SK-N-SH (cell line): ENCODE measurements around the gene MLXIP. TPM values are rescaled to one million over a fixed set of nuclear protein-coding genes. Genes with fewer than 3 reads are reported as not detected.

ENCODE experiments used
- CTCF ChIA-PET: fragments of 300-600, 350-600 bp; formaldehyde crosslinking; extraction: SDS; loops from one replicate; lab custom pipeline; 2021; lab: Yijun Ruan, JAX
- POLR2A ChIA-PET: fragments of 350-600 bp; sonication (Branson Sonifier 250); formaldehyde crosslinking; extraction: SDS; loops from one replicate; lab custom pipeline; 2020; ENCODE audit warnings: antibody characterized with exemption, inconsistent platforms; lab: Yijun Ruan, JAX
- DNase-seq: peaks from one replicate; pipeline ENCODE4 v3.0.0; 2012
- H2AFZ ChIP-seq: fragments of 200-600 bp; sonication (generic); 2 replicates; pipeline ENCODE4 v1.8.1; 2016; ENCODE audit warnings: antibody characterized with exemption, mild to moderate bottlenecking, low read depth
- H3F3A ChIP-seq: fragments of 200-600 bp; sonication (generic); replicated peaks from 2 replicates; pipeline ENCODE3; 2016; ENCODE audit warnings: antibody characterized with exemption, mild to moderate bottlenecking; ENCODE audit not compliant: insufficient read depth
- H3K27ac ChIP-seq, 2 experiments: fragments of 200-500 bp in 1 of 2; fragments of 200-600 bp in 1 of 2; sonication (Bioruptor generic) in 1 of 2; sonication (generic), shearing (Covaris generic) in 1 of 2; 2 replicates each; pipeline versions ENCODE4 v1.5.1 to v1.6.1; 2014 to 2016; ENCODE audit warnings: low read depth in 2 of 2, inconsistent platforms in 1 of 2, low read length in 1 of 2, mild to moderate bottlenecking in 1 of 2, mixed read lengths in 1 of 2
- H3K27me3 ChIP-seq: fragments of 200-600 bp; sonication (generic), shearing (Covaris generic); 2 replicates; pipeline ENCODE4 v1.6.1; 2016; ENCODE audit warnings: mixed run types; ENCODE audit not compliant: insufficient read depth
- H3K36me3 ChIP-seq, 2 experiments: fragments of 200-500 bp in 1 of 2; fragments of 200-600 bp in 1 of 2; sonication (Bioruptor generic) in 1 of 2; sonication (generic) in 1 of 2; replicated peaks in 1 of 2; 2 replicates each; pipeline versions ENCODE3 to v1.5.1; 2014 to 2016; ENCODE audit warnings: low read length in 1 of 2, mild to moderate bottlenecking in 1 of 2; ENCODE audit not compliant: insufficient read depth in 2 of 2, control insufficient read depth in 1 of 2
- H3K4me1 ChIP-seq, 2 experiments: fragments of 200-500 bp in 1 of 2; fragments of 200-600 bp in 1 of 2; sonication (Bioruptor generic) in 1 of 2; sonication (generic), shearing (Covaris generic) in 1 of 2; 2 replicates each; pipeline versions ENCODE4 v1.5.1 to v1.6.1; 2014 to 2016; ENCODE audit warnings: low read depth in 1 of 2, low read length in 1 of 2, mixed run types in 1 of 2; ENCODE audit not compliant: insufficient read depth in 2 of 2, control insufficient read depth in 1 of 2
- H3K4me2 ChIP-seq: fragments of 200-600 bp; sonication (generic), shearing (Covaris generic); 2 replicates; pipeline ENCODE4 v1.6.1; 2017; ENCODE audit warnings: mixed run types
- H3K4me3 ChIP-seq, 2 experiments: fragments of 200-500 bp in 1 of 2; fragments of 200-600 bp in 1 of 2; sonication (Bioruptor generic) in 1 of 2; sonication (generic), shearing (Covaris generic) in 1 of 2; 2 replicates each; pipeline versions ENCODE4 v1.5.1 to v1.8.1; 2014 to 2016; ENCODE audit warnings: low read depth in 2 of 2, inconsistent platforms in 1 of 2, low read length in 1 of 2, mild to moderate bottlenecking in 1 of 2, mixed read lengths in 1 of 2, moderate library complexity in 1 of 2
- H3K79me2 ChIP-seq: fragments of 200-600 bp; sonication (generic); 2 replicates; pipeline ENCODE4 v1.8.1; 2017; ENCODE audit warnings: mild to moderate bottlenecking; ENCODE audit not compliant: insufficient read depth
- H3K9ac ChIP-seq: fragments of 200-600 bp; sonication (generic); 2 replicates; pipeline ENCODE4 v1.6.1; 2017; ENCODE audit warnings: mixed run types
- H3K9me2 ChIP-seq: fragments of 200-600 bp; sonication (generic); 2 replicates; pipeline ENCODE4 v1.6.1; 2017; ENCODE audit warnings: mixed run types
- H3K9me3 ChIP-seq: fragments of 200-600 bp; sonication (generic); 2 replicates; pipeline ENCODE4 v1.6.1; 2017; ENCODE audit warnings: mixed run types, mild to moderate bottlenecking, moderate library complexity
- H4K20me1 ChIP-seq: fragments of 200-600 bp; sonication (generic); 2 replicates; pipeline ENCODE4 v1.6.1; 2017; ENCODE audit warnings: mild to moderate bottlenecking, mixed run types; ENCODE audit not compliant: insufficient read depth
- CHD2 ChIP-seq: fragments of 150-350 bp; IDR thresholded peaks from 2 replicates; pipeline ENCODE4 v1.6.1; 2018; ENCODE audit warnings: low read length; ENCODE audit not compliant: partially characterized antibody
- ELF1 ChIP-seq: IDR thresholded peaks from 2 replicates; pipeline ENCODE4 v1.4.0; 2012
- EZH2phosphoT487 ChIP-seq: fragments of 200-600 bp; sonication (generic); IDR thresholded peaks from 2 replicates; pipeline ENCODE4 v1.6.1; 2017; ENCODE audit warnings: low read depth, mixed run types, mild to moderate bottlenecking, antibody characterized with exemption, moderate library complexity, borderline replicate concordance
- FOXM1 ChIP-seq: IDR thresholded peaks from 2 replicates; pipeline ENCODE4 v1.4.0; 2012; ENCODE audit warnings: low read depth, mild to moderate bottlenecking
- GABPA ChIP-seq: IDR thresholded peaks from 2 replicates; pipeline ENCODE4 v1.4.0; 2012; ENCODE audit warnings: low read depth, mild to moderate bottlenecking
- GATA2 ChIP-seq: sonication (generic); formaldehyde crosslinking; IDR thresholded peaks from 2 replicates; pipeline ENCODE4 v1.5.0; 2020; ENCODE audit warnings: mild to moderate bottlenecking, missing genetic modification reagents
- IRF3 ChIP-seq: fragments of 150-350 bp; IDR thresholded peaks from 2 replicates; pipeline ENCODE4 v1.6.1; 2016; ENCODE audit warnings: mild to moderate bottlenecking, low read depth, low read length
- MXI1 ChIP-seq: IDR thresholded peaks from 2 replicates; pipeline ENCODE4 v1.6.1; 2012; ENCODE audit warnings: mild to moderate bottlenecking, low read depth, low read length, improper control_type of control experiment
- NRF1 ChIP-seq: IDR thresholded peaks from 2 replicates; pipeline ENCODE4 v1.6.1; 2012; ENCODE audit warnings: low read depth, mild to moderate bottlenecking, low read length
- POLR2AphosphoS5 ChIP-seq: IDR thresholded peaks from 2 replicates; pipeline ENCODE4 v1.6.1; 2012; ENCODE audit warnings: low read depth, low read length
- RAD21 ChIP-seq: IDR thresholded peaks from 2 replicates; pipeline ENCODE4 v1.6.1; 2012; ENCODE audit warnings: mild to moderate bottlenecking, low read length
- RCOR1 ChIP-seq: fragments of 150-350 bp; IDR thresholded peaks from 2 replicates; pipeline ENCODE4 v1.6.1; 2017; ENCODE audit warnings: antibody characterized with exemption, low read length
- RFX5 ChIP-seq: IDR thresholded peaks from 2 replicates; pipeline ENCODE4 v1.6.1; 2012; ENCODE audit warnings: mild to moderate bottlenecking, improper control_type of control experiment, low read length
- SIN3A ChIP-seq: IDR thresholded peaks from 2 replicates; pipeline ENCODE4 v1.6.1; 2012; ENCODE audit warnings: low read depth, mild to moderate bottlenecking, low read length, moderate library complexity, borderline replicate concordance
- SMC3 ChIP-seq: IDR thresholded peaks from 2 replicates; pipeline ENCODE4 v1.6.1; 2012; ENCODE audit warnings: low read depth, low read length, improper control_type of control experiment
- TCF12 ChIP-seq: IDR thresholded peaks from 2 replicates; pipeline ENCODE4 v1.4.0; 2012
- USF1 ChIP-seq: IDR thresholded peaks from 2 replicates; pipeline ENCODE4 v1.4.0; 2012; ENCODE audit warnings: low read depth, borderline replicate concordance
- USF2 ChIP-seq: fragments of 150-350 bp; IDR thresholded peaks from 2 replicates; pipeline ENCODE4 v1.6.1; 2017; ENCODE audit warnings: antibody characterized with exemption, low read length, low read depth, borderline replicate concordance
- WGBS: methylation state at CpG from one replicate; pipeline ENCODE4 v1.1.6; 2017; ENCODE audit warnings: low lambda C conversion rate; 5-methylcytosine and 5-hydroxymethylcytosine counted together
- polyA plus RNA-seq, 3 experiments: library from polyadenylated mRNA; depleted of rRNA; stranded (reverse); fragments of >200 nt; gene quantifications; 2 replicates each; pipeline ENCODE4 v1.2.3, GENCODE V29; 2012
- TF ChIP-seq, protein P1 (sequence below): IDR thresholded peaks from 2 replicates; pipeline ENCODE4; 2012

Gene MLXIP
- polyA plus RNA-seq, 1 of the 3 experiments (the other 2 are of a cell fraction): 11.0 TPM

GRCh38 chr12:122185079-122185478 lies 106.5 kb downstream of the MLXIP start:
- H3K27ac ChIP-seq: no peak overlapping the region
- ChIA-PET POLR2A (no interaction called here), CTCF (interaction anchor here (1.4 to 2.0 kb wide), 2 partner anchors 61 to 171 kb away, joined by 4 to 5 read pairs; no protein-coding TSS in a partner anchor)

DNA sequence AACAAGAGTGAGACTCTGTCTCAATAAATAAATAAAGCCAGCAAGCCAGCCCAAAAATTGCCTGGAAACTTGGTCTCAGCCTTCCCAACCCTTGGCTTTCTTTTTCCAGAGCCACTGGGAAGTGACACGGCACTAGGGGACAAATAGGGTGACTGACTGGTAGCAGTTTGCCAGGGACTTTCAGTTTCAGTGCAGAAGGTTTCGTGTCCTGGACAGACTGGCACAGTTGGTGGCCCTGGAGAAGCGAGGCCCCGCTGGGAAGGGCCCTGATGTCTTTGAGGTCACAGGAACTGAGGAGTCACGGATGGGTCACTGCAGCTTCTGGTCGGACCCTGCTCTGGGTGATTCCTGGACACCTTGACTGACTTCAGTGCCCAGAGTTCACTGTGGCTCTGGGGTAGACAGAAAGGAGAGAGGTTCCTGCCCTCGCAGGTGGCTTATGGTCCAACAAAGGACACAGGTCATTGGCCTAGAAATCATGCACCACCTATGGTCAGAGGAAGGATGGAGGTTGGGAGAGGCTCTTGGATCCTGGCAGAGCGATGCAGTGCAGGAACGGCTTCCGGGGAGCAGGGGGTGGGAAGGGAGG lies 107.0 kb downstream of the MLXIP start:
- no peak overlapping the region for H3K27ac ChIP-seq
- POLR2A ChIA-PET: no interaction called here
- no peaks in the 10 kb centered on the region; a peak in 1 of 4 replicates for H3K4me1 ChIP-seq
- CTCF ChIA-PET: interaction anchor here (2.0 kb wide), 1 partner anchor 171 kb away, joined by 5 read pairs; no protein-coding TSS in a partner anchor
- H3K4me3 ChIP-seq: no peak overlapping the region
- no peaks in the 10 kb centered on the region for H3K9me3 ChIP-seq
- no peak for DNase-seq
- H3K9ac ChIP-seq: no peak overlapping the region
- WGBS: 95% methylated on average over 10 of the region's 10 CpGs
- H2AFZ ChIP-seq: no peak overlapping the region
- no peaks in the 10 kb centered on the region for H3K36me3 ChIP-seq
- no peaks in the 10 kb centered on the region for H3K27me3 ChIP-seq
- no peaks in the 10 kb centered on the region for H3K9me2 ChIP-seq
- peaks cover under 1% of the 10 kb centered on the region for H3F3A ChIP-seq
- no peak overlapping the region for H3K4me2 ChIP-seq
- no peaks in the 10 kb centered on the region for H3K79me2 ChIP-seq
- TF ChIP-seq POLR2AphosphoS5 (no peak), GABPA (no peak), GATA2 (CRISPR knock-in tag) (no peak), TCF12 (no peak), NRF1 (no peak), RFX5 (no peak), FOXM1 (no peak), USF1 (no peak), SMC3 (no peak), IRF3 (no peak), CHD2 (no peak), RAD21 (no peak), USF2 (no peak), EZH2phosphoT487 (no peak)
- TF ChIP-seq, protein P1, sequence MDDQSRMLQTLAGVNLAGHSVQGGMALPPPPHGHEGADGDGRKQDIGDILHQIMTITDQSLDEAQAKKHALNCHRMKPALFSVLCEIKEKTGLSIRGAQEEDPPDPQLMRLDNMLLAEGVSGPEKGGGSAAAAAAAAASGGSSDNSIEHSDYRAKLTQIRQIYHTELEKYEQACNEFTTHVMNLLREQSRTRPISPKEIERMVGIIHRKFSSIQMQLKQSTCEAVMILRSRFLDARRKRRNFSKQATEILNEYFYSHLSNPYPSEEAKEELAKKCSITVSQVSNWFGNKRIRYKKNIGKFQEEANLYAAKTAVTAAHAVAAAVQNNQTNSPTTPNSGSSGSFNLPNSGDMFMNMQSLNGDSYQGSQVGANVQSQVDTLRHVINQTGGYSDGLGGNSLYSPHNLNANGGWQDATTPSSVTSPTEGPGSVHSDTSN: no peak
- H4K20me1 ChIP-seq: no peaks in the 10 kb centered on the region

More at GRCh38 chr12:122185079-122185478, 106.5 kb downstream of the MLXIP start:
- no peak for DNase-seq
- Histone ChIP-seq H2AFZ (no peak overlapping the region), H3K27me3 (no peaks in the 10 kb centered on the region), H3K4me1 (no peaks in the 10 kb centered on the region; a peak in 1 of 4 replicates), H3K9me3 (no peaks in the 10 kb centered on the region), H3K36me3 (no peaks in the 10 kb centered on the region), H3K4me2 (no peak overlapping the region), H3K4me3 (no peak overlapping the region), H3K9ac (no peak overlapping the region), H3F3A (peaks cover 5% of the 10 kb centered on the region), H3K9me2 (no peaks in the 10 kb centered on the region), H4K20me1 (no peaks in the 10 kb centered on the region)
- 88% methylated on average over 7 of the region's 7 CpGs for WGBS
- TF ChIP-seq USF1 (no peak), SIN3A (no peak), MXI1 (no peak), SMC3 (no peak), RCOR1 (no peak), EZH2phosphoT487 (no peak), ELF1 (no peak), GATA2 (CRISPR knock-in tag) (no peak)
- TF ChIP-seq, all 33 proteins: peak for 0
- no peaks in the 10 kb centered on the region for H3K79me2 ChIP-seq
